ENCODE data around the gene MT1E.

GRCh38 chr16:56593573-56594291, 31.8 kb upstream of the MT1E start:
- no peak for TF ChIP-seq CTCF (IDR thresholded peaks at IDR 0.05; ENCODE audit: low read depth, low read length, poor library complexity, severe bottlenecking)
- no peak for TF ChIP-seq EZH2phosphoT487 (IDR thresholded peaks at IDR 0.05; ENCODE audit: borderline replicate concordance, low read length)

All from DOHH2 (cell line).